SK-N-SH treated with all-trans-retinoic acid at 6 μM for 48 hours (cell line): ENCODE measurements around the gene LRRC75A.

Experiments
- ATAC-seq: fragments of 200-7000 bp; cut with Tn5 transposase; 3 replicates; pipeline ENCODE4 v1.9.1; 2020; ENCODE audit warnings: mild to moderate bottlenecking, moderate library complexity
- CSDC2 ChIP-seq: fragments of 250-450 bp; sonication (Bioruptor Pico); IDR thresholded peaks from 2 replicates; pipeline ENCODE4 v1.5.0; 2020; ENCODE audit warnings: mild to moderate bottlenecking, moderate library complexity
- ESRRG ChIP-seq: fragments of 250-450 bp; sonication (Bioruptor Pico); IDR thresholded peaks from 2 replicates; pipeline ENCODE4 v1.6.1; 2021; ENCODE audit warnings: mild to moderate bottlenecking
- GLIS3 ChIP-seq: fragments of 250-450 bp; sonication (Bioruptor Pico); IDR thresholded peaks from 2 replicates; pipeline ENCODE4 v1.5.0; 2020; ENCODE audit warnings: mild to moderate bottlenecking, moderate library complexity
- POU6F1 ChIP-seq: fragments of 250-450 bp; sonication (Bioruptor Pico); IDR thresholded peaks from 2 replicates; pipeline ENCODE4 v1.8.0; 2021; ENCODE audit warnings: low read depth, mild to moderate bottlenecking, moderate library complexity, borderline replicate concordance
- PPARA ChIP-seq: fragments of 250-450 bp; sonication (Bioruptor Pico); IDR thresholded peaks from 2 replicates; pipeline ENCODE4 v1.5.0; 2020; ENCODE audit warnings: mild to moderate bottlenecking, borderline replicate concordance
- RARB ChIP-seq: fragments of 250-450 bp; sonication (Bioruptor Pico); IDR thresholded peaks from 2 replicates; pipeline ENCODE4 v1.8.0; 2021; ENCODE audit warnings: mild to moderate bottlenecking, moderate library complexity
- SNAI2 ChIP-seq: fragments of 250-450 bp; sonication (Bioruptor Pico); IDR thresholded peaks from 2 replicates; pipeline ENCODE4 v1.5.0; 2020; ENCODE audit warnings: mild to moderate bottlenecking, moderate library complexity
- TCF4 ChIP-seq: fragments of 250-450 bp; sonication (Bioruptor Pico); IDR thresholded peaks from 2 replicates; pipeline ENCODE4 v1.8.0; 2021; ENCODE audit warnings: mild to moderate bottlenecking, moderate library complexity, borderline replicate concordance
- TOX ChIP-seq: fragments of 250-450 bp; sonication (Bioruptor Pico); IDR thresholded peaks from 2 replicates; pipeline ENCODE4 v1.8.0; 2021; ENCODE audit warnings: mild to moderate bottlenecking, moderate library complexity, borderline replicate concordance
- ZC3H10 ChIP-seq: fragments of 250-450 bp; sonication (Bioruptor Pico); IDR thresholded peaks from 2 replicates; pipeline ENCODE4 v1.5.1; 2021; ENCODE audit warnings: mild to moderate bottlenecking, moderate library complexity
- ZFP30 ChIP-seq: fragments of 450-650 bp; formaldehyde crosslinking; IDR thresholded peaks from 2 replicates; pipeline ENCODE4 v1.5.0; 2022; ENCODE audit warnings: mild to moderate bottlenecking, moderate library complexity
- ZNF565 ChIP-seq: fragments of 450-650 bp; formaldehyde crosslinking; conservative IDR thresholded peaks from 2 replicates; pipeline ENCODE4 v1.5.0; 2020; ENCODE audit warnings: low read depth, mild to moderate bottlenecking, moderate library complexity
- ZNF70 ChIP-seq: fragments of 450-650 bp; formaldehyde crosslinking; IDR thresholded peaks from 2 replicates; pipeline ENCODE4 v1.5.0; 2020; ENCODE audit warnings: mild to moderate bottlenecking, moderate library complexity
- TF ChIP-seq, protein P1 (sequence below): fragments of 250-450 bp; sonication (Bioruptor Pico); IDR thresholded peaks from 2 replicates; pipeline ENCODE4 v1.8.0; 2020; ENCODE audit warnings: mild to moderate bottlenecking, moderate library complexity, borderline replicate concordance
- TF ChIP-seq, protein P2 (sequence below): fragments of 250-450 bp; sonication (Bioruptor Pico); IDR thresholded peaks from 2 replicates; pipeline ENCODE4 v1.5.1; 2021; ENCODE audit warnings: mild to moderate bottlenecking, moderate library complexity
- TF ChIP-seq, protein P3 (sequence below): fragments of 250-450 bp; sonication (Bioruptor Pico); IDR thresholded peaks from 2 replicates; pipeline ENCODE4 v1.5.0; 2020; ENCODE audit warnings: mild to moderate bottlenecking, moderate library complexity

LRRC75A gene

DNA sequence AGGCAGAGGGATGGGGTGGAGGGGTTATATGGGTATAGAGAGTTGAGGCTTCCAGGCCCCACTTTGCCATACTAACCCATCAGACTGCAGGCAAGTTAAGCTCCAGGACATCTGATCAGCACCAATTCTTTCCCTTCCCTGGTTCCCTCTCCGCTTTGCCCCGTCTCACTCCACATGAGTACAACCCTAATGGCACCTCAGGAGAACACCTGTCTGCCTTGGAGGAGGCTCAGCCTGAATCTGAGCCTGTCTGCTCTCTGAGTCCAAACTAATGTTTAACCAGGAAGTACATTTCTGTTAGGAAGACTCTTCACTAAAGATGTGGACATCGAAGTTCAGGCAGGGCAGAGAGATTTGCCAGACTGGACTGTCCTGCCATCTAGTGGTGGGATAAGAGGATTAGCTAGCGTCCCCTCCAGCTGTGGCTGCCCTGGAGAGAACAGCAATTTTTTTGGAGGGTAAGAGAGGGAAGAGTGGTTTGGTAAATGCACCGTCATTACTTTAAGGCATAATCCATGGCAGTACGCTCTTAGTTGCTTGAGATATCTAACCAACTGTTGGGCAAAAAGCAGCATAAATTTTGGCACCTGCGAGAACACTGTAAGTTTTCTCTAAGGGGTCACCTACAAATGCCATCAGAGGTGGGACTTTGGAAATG is 29.2 kb upstream of the LRRC75A start (continued):
- TF ChIP-seq, protein P1, sequence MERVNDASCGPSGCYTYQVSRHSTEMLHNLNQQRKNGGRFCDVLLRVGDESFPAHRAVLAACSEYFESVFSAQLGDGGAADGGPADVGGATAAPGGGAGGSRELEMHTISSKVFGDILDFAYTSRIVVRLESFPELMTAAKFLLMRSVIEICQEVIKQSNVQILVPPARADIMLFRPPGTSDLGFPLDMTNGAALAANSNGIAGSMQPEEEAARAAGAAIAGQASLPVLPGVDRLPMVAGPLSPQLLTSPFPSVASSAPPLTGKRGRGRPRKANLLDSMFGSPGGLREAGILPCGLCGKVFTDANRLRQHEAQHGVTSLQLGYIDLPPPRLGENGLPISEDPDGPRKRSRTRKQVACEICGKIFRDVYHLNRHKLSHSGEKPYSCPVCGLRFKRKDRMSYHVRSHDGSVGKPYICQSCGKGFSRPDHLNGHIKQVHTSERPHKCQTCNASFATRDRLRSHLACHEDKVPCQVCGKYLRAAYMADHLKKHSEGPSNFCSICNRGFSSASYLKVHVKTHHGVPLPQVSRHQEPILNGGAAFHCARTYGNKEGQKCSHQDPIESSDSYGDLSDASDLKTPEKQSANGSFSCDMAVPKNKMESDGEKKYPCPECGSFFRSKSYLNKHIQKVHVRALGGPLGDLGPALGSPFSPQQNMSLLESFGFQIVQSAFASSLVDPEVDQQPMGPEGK (CRISPR knock-in tag): no peak

GRCh38 chr17:16519021-16519420 is 27.0 kb upstream of the LRRC75A start:
- no peak for TF ChIP-seq ZNF565
- TF ChIP-seq, protein P2, sequence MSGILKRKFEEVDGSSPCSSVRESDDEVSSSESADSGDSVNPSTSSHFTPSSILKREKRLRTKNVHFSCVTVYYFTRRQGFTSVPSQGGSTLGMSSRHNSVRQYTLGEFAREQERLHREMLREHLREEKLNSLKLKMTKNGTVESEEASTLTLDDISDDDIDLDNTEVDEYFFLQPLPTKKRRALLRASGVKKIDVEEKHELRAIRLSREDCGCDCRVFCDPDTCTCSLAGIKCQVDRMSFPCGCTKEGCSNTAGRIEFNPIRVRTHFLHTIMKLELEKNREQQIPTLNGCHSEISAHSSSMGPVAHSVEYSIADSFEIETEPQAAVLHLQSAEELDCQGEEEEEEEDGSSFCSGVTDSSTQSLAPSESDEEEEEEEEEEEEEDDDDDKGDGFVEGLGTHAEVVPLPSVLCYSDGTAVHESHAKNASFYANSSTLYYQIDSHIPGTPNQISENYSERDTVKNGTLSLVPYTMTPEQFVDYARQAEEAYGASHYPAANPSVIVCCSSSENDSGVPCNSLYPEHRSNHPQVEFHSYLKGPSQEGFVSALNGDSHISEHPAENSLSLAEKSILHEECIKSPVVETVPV (CRISPR knock-in tag): no peak
- ATAC-seq: no peak

DNA sequence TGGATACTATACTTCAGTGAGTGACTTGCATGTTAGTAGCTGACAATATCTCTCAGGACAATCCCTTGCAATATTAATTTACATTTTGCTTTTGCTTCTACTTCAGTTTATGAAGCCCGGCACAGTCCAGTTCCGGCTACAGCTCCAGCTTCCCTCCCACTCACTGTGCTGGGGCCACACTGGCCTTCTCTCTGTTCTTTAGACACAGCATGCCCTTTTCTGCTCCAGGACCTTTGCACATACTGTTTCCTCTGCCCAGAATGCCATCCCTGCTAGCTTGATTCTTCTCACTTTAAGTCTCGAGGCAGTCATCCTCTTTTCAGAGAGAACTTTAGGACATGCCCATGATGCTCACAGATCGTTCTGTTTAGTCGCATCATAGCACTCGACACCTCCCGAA is 25.5 kb upstream of the LRRC75A start:
- ATAC-seq: no peak
- TF ChIP-seq ZNF565 (no peak), PPARA (CRISPR knock-in tag) (no peak), GLIS3 (CRISPR knock-in tag) (no peak), CSDC2 (CRISPR knock-in tag) (no peak), ZNF70 (no peak), RARB (no peak), ZFP30 (CRISPR knock-in tag) (no peak), TOX (CRISPR knock-in tag) (no peak)
- TF ChIP-seq, protein P1 (CRISPR knock-in tag): no peak

DNA sequence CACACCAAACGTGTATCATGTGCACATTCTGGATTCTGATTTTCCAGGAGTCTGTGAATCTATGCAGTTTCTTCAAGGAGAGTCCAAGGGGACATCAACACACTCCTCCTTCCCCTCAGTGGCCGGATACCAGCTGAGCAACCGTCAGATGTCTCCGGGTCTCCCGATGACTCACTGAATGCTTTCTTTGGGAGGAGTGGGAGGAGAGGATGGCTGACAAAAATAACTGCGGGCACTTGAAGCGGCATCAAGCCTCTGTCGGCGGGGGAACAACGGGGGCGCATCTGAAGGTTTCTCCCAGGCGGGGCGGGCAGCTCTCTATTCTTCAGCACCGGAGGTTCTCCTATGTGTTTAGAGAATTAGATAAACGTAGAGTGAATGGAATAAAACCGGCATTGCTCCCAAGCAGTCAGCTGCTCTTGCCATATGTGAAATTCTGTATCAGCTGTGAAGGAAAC is 24.6 kb upstream of the LRRC75A start:
- peak; percentile 89 for ATAC-seq
- TF ChIP-seq, protein P2 (CRISPR knock-in tag): no peak

DNA sequence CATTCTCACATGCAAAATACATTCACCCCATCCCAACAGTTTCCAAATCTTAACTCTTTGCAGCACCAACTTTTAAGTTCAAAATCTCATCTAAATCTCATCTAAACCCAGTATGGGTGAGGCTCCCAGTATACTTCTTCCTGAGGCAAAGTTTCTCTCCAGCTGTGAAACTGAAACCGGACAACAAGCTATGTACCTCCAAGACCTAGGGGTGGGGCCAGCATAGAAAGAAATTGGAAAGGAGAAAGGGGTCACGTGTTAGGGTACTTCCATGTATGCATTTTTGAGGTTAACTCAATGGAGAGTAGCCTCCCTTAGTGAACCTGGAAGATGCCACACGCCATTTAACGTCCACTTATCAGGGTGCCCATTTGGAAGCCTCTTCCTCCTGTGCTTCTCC is 23.9 kb upstream of the LRRC75A start:
- ATAC-seq: no peak

GRCh38 chr17:16513873-16514272 is 21.9 kb upstream of the LRRC75A start:
- no peak for ATAC-seq
- TF ChIP-seq SNAI2 (CRISPR knock-in tag) (no peak), ZNF70 (no peak), TCF4 (CRISPR knock-in tag) (no peak), ESRRG (CRISPR knock-in tag) (no peak)
- TF ChIP-seq, protein P2 (CRISPR knock-in tag): no peak
- TF ChIP-seq, protein P3, sequence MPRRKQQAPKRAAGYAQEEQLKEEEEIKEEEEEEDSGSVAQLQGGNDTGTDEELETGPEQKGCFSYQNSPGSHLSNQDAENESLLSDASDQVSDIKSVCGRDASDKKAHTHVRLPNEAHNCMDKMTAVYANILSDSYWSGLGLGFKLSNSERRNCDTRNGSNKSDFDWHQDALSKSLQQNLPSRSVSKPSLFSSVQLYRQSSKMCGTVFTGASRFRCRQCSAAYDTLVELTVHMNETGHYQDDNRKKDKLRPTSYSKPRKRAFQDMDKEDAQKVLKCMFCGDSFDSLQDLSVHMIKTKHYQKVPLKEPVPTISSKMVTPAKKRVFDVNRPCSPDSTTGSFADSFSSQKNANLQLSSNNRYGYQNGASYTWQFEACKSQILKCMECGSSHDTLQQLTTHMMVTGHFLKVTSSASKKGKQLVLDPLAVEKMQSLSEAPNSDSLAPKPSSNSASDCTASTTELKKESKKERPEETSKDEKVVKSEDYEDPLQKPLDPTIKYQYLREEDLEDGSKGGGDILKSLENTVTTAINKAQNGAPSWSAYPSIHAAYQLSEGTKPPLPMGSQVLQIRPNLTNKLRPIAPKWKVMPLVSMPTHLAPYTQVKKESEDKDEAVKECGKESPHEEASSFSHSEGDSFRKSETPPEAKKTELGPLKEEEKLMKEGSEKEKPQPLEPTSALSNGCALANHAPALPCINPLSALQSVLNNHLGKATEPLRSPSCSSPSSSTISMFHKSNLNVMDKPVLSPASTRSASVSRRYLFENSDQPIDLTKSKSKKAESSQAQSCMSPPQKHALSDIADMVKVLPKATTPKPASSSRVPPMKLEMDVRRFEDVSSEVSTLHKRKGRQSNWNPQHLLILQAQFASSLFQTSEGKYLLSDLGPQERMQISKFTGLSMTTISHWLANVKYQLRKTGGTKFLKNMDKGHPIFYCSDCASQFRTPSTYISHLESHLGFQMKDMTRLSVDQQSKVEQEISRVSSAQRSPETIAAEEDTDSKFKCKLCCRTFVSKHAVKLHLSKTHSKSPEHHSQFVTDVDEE (CRISPR knock-in tag): no peak

More for the DNA sequence above, 23.9 kb upstream of the LRRC75A start:
- TF ChIP-seq ZC3H10 (no peak), POU6F1 (CRISPR knock-in tag) (no peak)
- TF ChIP-seq, all 23 proteins: peak for 0
